Measurements from ENCODE around the gene RASGRP4. TPM values are rescaled to one million over a fixed set of nuclear protein-coding genes. Genes with fewer than 3 reads are reported as not detected.
"Not testable (repeated sequence)": the region's sequence is repeated elsewhere in the genome, so short reads cannot be mapped to it uniquely, and the experiment has no call there.

Gene RASGRP4
- total RNA-seq, 1 donor from 2014 or later, result not detected

DNA sequence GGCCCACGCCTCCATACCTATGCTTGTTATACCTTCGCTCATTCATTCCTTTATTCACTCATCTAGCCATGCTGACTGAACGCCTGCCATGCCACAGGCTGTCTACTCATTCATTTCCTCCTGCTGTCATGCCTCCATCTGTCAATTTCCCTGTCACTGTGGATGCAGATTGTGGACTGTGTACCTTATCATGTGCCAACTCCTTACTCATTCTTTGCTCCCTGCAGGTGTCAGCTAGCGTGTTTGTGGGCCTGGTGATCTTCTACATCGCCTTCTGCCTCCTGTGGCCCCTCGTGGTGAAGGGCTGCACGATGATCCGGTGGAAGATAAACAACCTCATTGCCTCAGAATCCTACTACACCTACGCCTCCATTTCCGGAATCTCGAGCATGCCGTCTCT, 55.7 kb downstream of the RASGRP4 start:
- FAIRE-seq, result no peak

DNA sequence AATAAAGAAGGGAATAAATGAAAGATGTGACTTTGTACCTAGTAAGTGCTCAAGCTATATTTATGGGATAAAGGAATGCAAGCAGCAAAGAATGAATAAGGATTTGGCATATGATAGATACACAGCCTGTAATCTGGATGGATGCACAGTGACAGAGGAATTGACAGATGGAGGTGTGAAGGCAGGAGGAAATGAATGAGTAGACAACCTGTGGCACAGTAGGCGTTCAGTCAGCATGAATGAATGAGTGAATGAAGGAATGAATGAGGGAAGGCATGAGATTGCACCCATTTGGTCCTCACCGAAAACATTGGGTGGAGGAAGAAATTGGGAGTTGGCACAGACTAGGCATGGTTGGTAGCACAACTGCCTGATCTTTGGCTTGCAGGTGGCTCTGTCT, 56.4 kb downstream of the RASGRP4 start:
- FAIRE-seq, result peak; percentile 66
- Histone ChIP-seq H3K27me3 (ENCODE audit: control insufficient read depth, insufficient read depth, low read length) (peaks cover 4% of the 10 kb centered on the region), H3K36me3 (ENCODE audit: control insufficient read depth, insufficient read depth, low read length) (no peaks in the 10 kb centered on the region), H3K4me3 (ENCODE audit: low read depth, low read length) (no peak overlapping the region)
- TF ChIP-seq, protein P1, sequence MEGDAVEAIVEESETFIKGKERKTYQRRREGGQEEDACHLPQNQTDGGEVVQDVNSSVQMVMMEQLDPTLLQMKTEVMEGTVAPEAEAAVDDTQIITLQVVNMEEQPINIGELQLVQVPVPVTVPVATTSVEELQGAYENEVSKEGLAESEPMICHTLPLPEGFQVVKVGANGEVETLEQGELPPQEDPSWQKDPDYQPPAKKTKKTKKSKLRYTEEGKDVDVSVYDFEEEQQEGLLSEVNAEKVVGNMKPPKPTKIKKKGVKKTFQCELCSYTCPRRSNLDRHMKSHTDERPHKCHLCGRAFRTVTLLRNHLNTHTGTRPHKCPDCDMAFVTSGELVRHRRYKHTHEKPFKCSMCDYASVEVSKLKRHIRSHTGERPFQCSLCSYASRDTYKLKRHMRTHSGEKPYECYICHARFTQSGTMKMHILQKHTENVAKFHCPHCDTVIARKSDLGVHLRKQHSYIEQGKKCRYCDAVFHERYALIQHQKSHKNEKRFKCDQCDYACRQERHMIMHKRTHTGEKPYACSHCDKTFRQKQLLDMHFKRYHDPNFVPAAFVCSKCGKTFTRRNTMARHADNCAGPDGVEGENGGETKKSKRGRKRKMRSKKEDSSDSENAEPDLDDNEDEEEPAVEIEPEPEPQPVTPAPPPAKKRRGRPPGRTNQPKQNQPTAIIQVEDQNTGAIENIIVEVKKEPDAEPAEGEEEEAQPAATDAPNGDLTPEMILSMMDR (IDR thresholded peaks at IDR 0.05; ENCODE audit: insufficient read depth, low read length, severe bottlenecking), result no peak
- no peak for DNase-seq (ENCODE audit: low read depth)

More for the DNA sequence above, 55.7 kb downstream of the RASGRP4 start:
- DNase-seq (ENCODE audit: low read depth), result no peak
- H3K36me3 ChIP-seq (ENCODE audit: control insufficient read depth, insufficient read depth, low read length), result no peaks in the 10 kb centered on the region
- peaks cover 4% of the 10 kb centered on the region for H3K27me3 ChIP-seq (ENCODE audit: control insufficient read depth, insufficient read depth, low read length)
- H3K4me3 ChIP-seq (ENCODE audit: low read depth, low read length), result no peak overlapping the region
- TF ChIP-seq, protein P1 (IDR thresholded peaks at IDR 0.05; ENCODE audit: insufficient read depth, low read length, severe bottlenecking), result no peak

DNA sequence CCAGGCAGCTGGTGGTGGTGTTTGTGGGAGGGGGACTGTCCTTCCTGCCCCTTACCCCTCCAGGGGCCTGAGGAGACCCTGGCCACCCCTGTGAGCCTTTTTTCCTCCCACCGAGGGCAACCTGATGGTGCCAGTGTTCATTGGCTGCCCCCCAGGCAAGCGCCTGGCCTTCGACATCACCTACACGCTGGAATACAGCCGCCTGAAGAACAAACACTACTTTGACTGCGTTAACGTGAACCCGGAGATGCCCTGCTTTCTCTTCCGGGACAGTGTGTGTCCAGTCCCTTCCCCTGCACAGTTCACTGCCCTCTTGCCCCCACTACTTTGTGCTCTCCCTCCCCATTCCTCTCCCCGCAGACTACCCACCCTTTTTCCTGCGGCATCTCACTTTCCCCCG, 59.0 kb downstream of the RASGRP4 start:
- H3K4me3 ChIP-seq (ENCODE audit: low read depth, low read length), result no peak overlapping the region
- peaks cover 4% of the 10 kb centered on the region for H3K27me3 ChIP-seq (ENCODE audit: control insufficient read depth, insufficient read depth, low read length)
- no peaks in the 10 kb centered on the region for H3K36me3 ChIP-seq (ENCODE audit: control insufficient read depth, insufficient read depth, low read length)
- TF ChIP-seq, protein P1 (IDR thresholded peaks at IDR 0.05; ENCODE audit: insufficient read depth, low read length, severe bottlenecking), result no peak
- FAIRE-seq, result no peak
- DNase-seq (ENCODE audit: low read depth), result no peak

DNA sequence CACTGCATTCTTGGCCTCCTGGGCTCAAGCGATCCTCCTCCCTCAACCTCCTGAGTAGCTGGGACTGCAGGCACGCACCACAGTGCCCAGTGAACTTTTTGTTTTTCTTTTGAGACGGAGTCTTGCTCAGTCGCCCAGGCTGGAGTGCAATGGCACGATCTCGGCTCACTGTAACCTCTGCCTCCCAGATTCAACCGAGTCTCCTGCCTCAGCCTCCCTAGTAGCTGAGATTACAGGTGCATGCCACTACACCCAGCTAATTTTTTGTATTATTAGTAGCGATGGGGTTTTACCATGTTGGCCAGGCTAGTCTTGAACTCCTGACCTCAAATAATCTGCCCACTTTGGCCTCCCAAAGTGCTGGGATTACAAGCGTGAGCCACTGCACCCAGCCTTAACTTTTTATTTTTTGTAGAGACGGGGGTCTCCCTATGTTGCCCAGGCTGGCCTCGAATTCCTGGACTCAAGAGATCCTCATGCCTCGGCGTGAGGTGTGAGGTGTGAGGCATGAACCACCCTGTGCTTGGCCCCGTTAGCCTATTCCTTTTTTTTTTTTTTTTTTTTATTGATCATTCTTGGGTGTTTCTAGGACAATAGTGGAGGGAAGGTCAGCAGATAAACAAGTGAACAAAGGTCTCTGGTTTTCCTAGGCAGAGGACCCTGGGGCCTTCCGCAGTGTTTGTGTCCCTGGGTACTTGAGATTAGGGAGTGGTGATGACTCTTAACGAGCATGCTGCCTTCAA, 62.9 kb downstream of the RASGRP4 start:
- not testable (repeated sequence) for H3K36me3 ChIP-seq (ENCODE audit: control insufficient read depth, insufficient read depth, low read length); H3K4me3 ChIP-seq (ENCODE audit: low read depth, low read length); FAIRE-seq; DNase-seq (ENCODE audit: low read depth)
- H3K27me3 ChIP-seq (ENCODE audit: control insufficient read depth, insufficient read depth, low read length), result peaks cover 16% of the 10 kb centered on the region

DNA sequence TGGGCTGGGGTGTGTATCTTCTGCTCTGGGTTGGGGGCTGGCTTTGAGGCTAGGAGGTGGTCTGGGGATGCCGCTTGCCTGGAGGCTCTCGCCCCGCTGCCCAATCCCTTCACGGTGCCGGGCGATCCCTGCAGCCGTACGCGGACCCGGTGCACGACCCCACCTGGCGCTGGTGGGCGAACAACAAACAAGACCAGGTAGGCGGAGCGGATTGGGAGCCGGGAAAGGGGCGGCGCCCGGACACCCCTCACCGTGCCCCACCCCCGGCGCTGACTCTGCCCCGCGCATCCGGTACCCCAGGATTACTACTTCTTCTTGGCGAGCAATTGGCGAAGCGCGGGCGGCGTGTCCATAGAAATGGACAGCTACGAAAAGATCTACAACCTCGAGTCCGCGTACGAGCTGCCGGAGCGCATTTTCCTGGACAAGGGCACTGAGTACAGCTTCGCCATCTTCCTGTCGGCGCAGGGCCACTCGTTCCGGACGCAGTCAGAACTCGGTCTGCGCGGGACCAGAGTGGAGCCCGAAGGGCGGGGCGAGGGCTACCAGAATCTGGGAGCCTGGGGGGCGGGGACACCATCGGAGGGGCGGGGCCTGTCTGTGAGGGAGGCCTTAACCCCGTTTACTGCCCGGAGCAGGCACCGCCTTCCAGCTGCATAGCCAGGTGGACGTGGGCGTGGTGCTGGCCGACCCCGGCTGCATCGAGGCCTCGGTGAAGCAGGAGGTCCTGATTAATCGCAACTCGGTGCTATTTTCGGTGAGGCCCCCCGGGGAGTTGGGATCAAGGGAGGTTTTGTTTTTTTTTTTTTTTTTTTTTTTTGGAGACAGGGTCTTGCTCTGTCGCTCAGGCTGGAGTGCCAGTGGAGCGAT, 63.7 kb downstream of the RASGRP4 start:
- TF ChIP-seq, protein P1 (IDR thresholded peaks at IDR 0.05; ENCODE audit: insufficient read depth, low read length, severe bottlenecking), result no peak
- peak; percentile 63 for DNase-seq (ENCODE audit: low read depth)
- H3K4me3 ChIP-seq (ENCODE audit: low read depth, low read length), result peak overlapping the region; percentile 55
- H3K36me3 ChIP-seq (ENCODE audit: control insufficient read depth, insufficient read depth, low read length), result no peaks in the 10 kb centered on the region
- H3K27me3 ChIP-seq (ENCODE audit: control insufficient read depth, insufficient read depth, low read length), result peaks cover 14% of the 10 kb centered on the region
- no peak for FAIRE-seq

DNA sequence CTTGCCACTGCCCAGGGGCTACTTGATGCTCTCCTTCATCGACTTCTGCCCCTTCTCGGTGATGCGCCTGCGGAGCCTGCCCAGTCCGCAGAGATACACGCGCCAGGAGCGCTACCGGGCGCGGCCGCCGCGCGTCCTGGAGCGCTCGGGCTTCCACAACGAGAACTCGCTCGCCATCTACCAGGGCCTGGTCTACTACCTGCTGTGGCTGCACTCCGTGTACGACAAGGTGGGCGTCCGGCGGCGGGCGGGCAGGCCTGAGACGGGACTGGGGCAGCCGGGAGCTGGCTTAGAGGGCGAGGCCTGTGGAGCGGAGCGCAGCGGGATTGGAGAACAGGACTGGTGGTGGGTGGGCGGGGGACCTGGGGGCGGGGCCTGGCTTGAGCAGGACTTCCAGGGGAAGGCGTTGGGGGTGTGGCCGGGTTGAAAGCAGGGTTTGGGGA, 64.4 kb downstream of the RASGRP4 start:
- Histone ChIP-seq H3K36me3 (ENCODE audit: control insufficient read depth, insufficient read depth, low read length) (no peaks in the 10 kb centered on the region), H3K4me3 (ENCODE audit: low read depth, low read length) (peak overlapping the region; percentile 55), H3K27me3 (ENCODE audit: control insufficient read depth, insufficient read depth, low read length) (peaks cover 14% of the 10 kb centered on the region)
- peak; percentile 71 for DNase-seq (ENCODE audit: low read depth)
- TF ChIP-seq, protein P1 (IDR thresholded peaks at IDR 0.05; ENCODE audit: insufficient read depth, low read length, severe bottlenecking), result peak; percentile 42
- FAIRE-seq, result no peak
